Stimulated activated CD8-positive, alpha-beta memory T cell treated with anti-CD3 and anti-CD28 coated beads, Interleukin-4, amount 100 ng/mL, for 1 hour (primary cell): ENCODE data around the gene ART1.
A peak's percentile ranks its signal among the peaks of the same experiment; 100 is the strongest.
"Not testable (repeated sequence)": the region's sequence is repeated elsewhere in the genome, so short reads cannot be mapped to it uniquely, and the experiment has no call there.

Experiments used
- DNase-seq, 2 donors: peaks; one replicate each; pipeline ENCODE4 v3.0.0-alpha.2; 2020; ENCODE audit warnings: low read depth in 2 of 2, low spot score in 1 of 2

ART1 gene

GRCh38 chr11:3631331-3631730 is 13.6 kb upstream of the ART1 start:
- DNase-seq, result no peak

GRCh38 chr11:3632070-3632660 is 12.8 kb upstream of the ART1 start:
- DNase-seq, result no peak

- no peak for DNase-seq
Measured at GRCh38 chr11:3635641-3636375, 9.1 kb upstream of the ART1 start.

DNA sequence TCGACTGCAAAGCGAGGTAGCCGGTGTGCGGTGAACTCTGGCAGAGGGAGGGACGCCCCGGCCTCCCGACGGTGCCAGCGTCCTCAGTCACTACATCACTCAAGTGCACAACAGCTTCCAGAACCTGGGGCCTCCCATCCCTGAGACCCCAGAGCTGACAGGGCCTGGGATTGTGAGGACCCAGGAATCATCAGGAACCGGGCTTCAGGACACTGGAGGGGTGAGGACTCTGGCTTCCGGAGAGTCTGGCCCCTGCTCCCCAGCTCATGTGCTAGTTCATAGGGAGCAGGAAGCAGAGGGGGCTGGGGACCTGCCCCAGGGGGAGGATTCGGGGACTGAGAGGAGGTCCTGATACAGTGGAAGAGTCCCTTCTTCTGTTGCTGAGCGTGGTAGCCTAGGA is 7.7 kb upstream of the ART1 start:
- no peak for DNase-seq

- no peak for DNase-seq
Measured at GRCh38 chr11:3638513-3638912, 6.4 kb upstream of the ART1 start.

DNA sequence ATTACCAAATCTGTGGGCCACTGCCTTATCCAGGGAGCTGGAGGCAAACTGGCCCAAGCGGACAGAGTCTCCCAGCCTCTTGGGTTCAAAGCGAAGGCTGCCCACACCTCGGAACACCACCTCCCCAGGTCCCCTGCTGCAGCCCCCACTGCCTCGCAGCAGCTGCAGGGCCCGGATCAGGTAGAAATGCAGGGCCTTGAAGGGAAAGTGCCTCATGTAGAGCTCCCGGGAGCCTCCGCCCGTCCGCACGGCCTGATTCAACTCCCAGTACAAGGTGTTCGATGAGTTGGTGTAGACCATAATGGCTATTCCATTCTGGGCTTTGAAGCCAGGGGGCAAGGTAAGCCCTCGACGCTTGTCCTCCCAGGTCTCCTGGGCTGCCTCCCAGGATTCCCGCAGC is 5.1 kb upstream of the ART1 start:
- DNase-seq, result no peak

DNA sequence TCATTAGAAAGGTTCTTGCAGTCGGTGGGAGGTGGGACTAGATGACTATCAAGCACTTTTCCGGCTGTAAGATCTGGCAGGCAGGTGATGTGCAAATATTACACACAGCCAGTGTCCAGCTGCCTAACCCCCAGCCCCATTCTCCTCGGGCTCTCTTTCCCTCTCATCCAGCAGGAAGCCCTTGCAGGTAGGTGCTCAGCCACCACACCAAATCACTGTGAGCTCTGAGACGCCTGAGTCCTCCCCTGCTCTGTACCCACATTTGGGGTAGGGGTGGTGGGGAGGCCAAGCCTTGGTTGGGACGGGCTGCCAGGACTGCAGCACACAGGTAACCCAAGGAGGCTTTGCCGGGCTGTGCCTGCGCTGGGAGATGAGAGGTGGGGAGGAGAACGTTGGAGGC is 3.7 kb upstream of the ART1 start:
- DNase-seq, result no peak

DNA sequence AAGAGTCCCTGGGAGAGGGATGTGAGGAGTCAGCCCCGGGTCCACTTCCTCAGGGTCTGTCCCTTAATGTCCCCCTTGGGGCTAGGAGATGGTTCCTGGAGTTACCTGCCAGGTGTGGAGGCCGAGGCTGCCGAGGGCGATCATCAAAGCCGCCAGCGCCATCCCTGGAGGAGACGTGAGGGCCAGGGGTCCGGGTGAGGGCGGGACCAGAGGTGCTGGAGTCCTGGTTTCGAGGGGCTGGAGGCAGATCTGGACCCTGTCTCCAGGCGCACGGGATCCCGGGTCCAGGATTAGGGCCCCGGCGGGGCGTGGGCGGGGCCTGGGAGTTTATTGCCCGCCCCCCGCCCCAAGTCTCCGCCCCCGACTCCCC is 3.2 kb upstream of the ART1 start, which contains the start of gene ART5:
TSS of gene ART5 (minus strand) at position 292 of the 370 bp plus-strand sequence. CDS start at position 162, 130 bp downstream.
- no peak for DNase-seq

- DNase-seq, result peak; percentile 11 to 24
Measured at GRCh38 chr11:3642071-3642951, 2.6 kb upstream of the ART1 start.

DNA sequence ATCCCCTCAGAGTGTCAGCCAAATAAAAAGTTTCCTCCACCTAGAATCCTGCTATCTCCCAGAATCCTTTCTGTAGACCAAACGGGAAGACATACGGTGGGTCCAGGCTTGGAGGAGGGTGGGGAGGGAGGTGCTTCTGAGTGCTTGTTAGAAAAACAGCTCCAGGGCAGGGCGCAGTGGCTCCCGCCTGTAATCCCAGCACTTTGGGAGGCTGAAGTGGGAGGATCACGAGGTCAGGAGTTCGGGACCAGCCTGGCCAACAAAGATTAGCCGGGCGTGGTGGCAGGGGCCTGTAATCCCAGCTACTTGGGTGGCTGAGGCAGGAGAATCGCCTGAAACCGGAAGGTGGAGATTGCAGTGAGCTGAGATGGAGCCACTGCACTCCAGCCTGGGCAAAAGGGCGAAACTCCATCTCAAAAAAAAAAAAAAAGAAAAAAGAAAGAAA is 1.8 kb upstream of the ART1 start:
- DNase-seq, result not testable (repeated sequence)

- no peak for DNase-seq
Measured at GRCh38 chr11:3645552-3645951, 624 bp downstream of the ART1 start.

GRCh38 chr11:3648843-3649242 is 3.9 kb downstream of the ART1 start:
- DNase-seq, result not testable (repeated sequence)

DNA sequence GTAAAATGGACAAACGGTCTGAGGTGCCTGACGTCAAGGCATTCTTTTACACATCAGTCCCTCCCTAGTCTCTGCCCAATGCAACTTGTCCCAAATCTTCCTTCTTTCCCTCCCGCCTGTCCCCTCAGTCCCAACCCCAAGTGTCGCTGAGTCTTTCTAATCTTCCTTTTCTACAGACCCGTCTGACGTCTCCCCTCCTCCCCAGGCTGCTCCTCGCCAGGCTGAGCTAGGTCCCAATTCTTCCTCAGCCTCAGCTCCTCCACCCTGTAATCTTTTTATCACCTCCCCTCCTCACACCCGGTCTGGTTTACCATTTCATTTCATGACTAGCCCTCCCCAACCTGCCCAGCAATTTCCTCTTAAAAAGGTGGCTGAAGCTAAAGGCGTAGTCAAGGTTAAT is 4.4 kb downstream of the ART1 start:
- not testable (repeated sequence) for DNase-seq

DNA sequence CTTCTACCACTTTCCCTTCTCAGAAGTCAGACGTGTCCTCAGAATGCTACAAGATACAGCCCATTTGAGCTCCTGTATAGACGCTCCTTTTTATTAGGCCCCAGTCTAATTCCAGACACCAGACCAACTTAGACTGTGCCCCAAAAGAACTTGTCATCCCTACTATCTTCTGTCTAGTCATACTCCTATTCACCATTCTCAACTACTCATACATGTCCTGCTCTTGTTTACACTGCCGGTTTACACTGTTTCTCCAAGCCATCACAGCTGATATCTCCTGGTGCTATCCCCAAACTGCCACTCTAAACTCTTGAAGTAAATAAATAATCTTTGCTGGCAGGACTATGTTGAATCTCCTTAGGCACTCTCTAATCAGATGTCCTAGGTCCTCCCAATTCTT is 7.6 kb downstream of the ART1 start:
- not testable (repeated sequence) for DNase-seq

DNA sequence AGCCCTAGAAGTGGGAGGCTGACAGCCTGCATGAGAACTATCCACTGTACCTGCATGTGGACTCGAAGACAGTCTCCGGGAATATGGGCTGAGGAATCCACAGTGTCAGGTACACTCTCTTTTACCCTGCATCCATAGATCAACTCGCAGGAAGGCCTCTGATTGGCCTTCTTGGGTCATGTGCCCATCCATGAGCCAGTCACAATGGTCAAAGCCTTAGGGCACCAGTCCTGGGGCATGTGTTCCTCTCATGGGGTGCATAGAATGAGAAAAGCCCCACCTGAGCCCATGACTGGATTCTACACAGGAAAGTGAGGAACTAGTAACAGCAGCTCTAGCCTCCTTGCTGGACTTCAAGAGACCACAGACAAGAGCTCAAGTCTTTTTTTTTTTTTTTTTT is 10.6 kb downstream of the ART1 start:
- no peak for DNase-seq

DNA sequence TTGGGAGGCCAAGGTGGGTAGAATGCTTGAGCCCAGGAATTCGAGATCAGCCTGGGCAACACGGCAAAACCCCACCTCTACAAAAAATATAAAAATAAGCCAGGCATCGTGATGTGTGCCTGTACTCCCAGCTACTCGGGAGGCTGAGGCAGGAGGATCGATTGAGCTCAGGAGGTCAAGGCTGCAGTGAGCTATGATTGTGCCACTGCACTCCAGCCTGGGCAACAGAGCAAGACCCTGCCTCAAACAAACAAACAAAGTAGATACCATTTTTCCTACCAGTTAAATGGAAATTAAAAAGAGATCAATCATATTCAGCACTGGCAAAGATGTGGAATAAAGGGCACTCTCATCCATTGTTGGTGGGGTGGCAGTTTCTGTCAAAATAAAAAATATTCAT is 12.4 kb downstream of the ART1 start:
- not testable (repeated sequence) for DNase-seq

GRCh38 chr11:3658252-3658651 is 13.3 kb downstream of the ART1 start:
- no peak for DNase-seq

DNA sequence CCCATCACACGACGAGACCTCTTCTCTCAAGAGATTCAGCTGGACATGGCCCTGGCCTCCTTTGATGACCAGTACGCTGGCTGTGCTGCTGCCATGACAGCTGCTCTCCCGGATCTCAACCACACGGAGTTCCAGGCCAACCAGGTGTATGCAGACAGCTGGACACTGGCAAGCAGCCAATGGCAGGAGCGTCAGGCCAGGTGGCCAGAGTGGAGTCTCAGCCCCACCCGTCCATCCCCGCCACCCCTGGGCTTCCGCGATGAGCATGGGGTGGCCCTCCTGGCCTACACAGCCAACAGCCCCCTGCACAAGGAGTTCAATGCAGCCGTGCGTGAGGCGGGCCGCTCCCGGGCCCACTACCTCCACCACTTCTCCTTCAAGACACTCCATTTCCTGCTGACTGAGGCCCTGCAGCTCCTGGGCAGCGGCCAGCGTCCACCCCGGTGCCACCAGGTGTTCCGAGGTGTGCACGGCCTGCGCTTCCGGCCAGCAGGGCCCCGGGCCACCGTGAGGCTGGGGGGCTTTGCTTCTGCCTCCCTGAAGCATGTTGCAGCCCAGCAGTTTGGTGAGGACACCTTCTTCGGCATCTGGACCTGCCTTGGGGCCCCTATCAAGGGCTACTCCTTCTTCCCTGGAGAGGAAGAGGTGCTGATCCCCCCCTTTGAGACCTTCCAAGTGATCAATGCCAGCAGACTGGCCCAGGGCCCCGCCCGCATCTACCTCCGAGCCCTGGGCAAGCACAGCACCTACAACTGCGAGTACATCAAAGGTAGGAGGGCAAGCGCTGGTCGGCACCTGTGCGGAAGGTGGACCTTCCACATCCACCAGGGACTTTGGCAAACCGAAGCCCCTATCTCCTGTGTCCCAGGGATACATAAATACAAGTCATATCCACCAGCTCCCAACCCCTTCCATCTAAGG is 14.9 kb downstream of the ART1 start:
- no peak for DNase-seq

DNA sequence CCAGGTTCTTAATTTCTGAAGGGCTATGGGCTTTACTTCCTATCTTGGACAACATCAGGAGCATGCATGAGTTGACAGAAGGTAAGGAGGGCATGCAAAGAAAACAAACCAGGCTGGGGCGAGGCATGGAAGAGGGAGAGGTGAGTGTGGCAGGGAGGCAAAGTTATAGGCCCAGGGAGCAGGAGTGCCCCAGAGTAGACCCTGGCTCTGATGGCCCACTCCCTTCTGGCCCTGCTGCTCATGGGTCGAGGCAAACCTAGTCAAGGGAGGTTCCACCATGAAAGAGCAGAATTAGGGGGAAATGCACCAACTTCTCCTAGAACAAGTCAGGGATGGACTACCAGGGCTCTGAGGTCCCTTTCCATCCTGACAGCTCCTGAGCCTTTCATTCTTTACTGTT is 16.0 kb downstream of the ART1 start:
- DNase-seq, result no peak

DNA sequence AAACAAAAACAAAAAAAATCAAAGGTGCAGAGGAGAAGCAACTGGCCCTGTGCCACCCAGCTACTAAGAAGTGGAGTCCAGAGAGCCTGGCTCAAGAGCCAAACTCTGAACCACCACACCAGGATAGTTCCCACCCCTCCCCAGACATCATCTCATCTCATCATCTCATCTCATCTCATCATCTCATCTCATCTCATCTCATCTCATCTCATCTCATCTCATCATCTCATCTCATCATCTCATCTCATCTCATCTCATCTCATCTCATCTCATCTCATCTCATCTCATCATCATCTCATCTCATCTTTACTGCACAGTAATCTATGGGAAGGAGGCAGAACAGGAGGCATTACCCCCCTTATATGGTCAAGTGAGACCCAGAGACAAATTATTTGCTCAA is 17.9 kb downstream of the ART1 start:
- no peak for DNase-seq
